ENCODE measurements around the gene VPS11.

GRCh38 chr11:119028346-119029068 lies 39.1 kb upstream of the VPS11 start:
- no peak for TF ChIP-seq CTCF (IDR thresholded peaks at IDR 0.05)
- no peak for TF ChIP-seq POLR2A (IDR thresholded peaks at IDR 0.05)
